Thyroid gland (tissue), 4 donors: ENCODE measurements around the gene PPIL6.

Experiments used
- POLR2A ChIP-seq, 2 donors: fragments of 450-650 bp; IDR thresholded peaks; one replicate each; pipeline ENCODE4 v1.6.1; 2017; ENCODE audit warnings: antibody characterized with exemption in 2 of 2, mild to moderate bottlenecking in 2 of 2, moderate library complexity in 1 of 2
- TF ChIP-seq, protein P1 (sequence below), 6 experiments: fragments of 200-600 bp in 3 of 6; fragments of 450-650 bp in 3 of 6; sonication (generic) in 3 of 6; IDR thresholded peaks; one replicate each; pipeline ENCODE4 v1.5.1; 2016 to 2019; ENCODE audit warnings: antibody characterized with exemption in 6 of 6, mild to moderate bottlenecking in 2 of 6, inconsistent platforms in 1 of 6, moderate library complexity in 1 of 6

DNA sequence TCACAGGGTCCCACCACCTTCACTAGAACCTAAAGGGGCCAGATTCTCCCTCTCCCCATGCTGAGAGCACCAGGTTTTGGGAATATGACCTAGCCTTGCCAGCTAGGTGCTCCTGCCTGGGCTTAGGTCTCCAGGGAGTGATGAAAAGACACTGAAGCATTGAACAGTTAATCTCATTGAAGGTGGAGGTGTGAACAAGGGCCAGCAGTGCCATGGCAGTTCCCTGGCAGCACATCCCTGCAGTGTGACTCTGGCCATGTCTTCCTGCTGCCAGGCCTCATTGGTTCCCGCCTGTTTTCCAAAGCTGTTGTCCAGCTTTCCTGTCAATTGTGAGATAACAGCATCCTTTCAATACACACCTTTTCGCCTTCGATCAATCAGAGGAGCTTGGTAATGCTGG is 10.9 kb downstream of the PPIL6 start:
- TF ChIP-seq, protein P1, sequence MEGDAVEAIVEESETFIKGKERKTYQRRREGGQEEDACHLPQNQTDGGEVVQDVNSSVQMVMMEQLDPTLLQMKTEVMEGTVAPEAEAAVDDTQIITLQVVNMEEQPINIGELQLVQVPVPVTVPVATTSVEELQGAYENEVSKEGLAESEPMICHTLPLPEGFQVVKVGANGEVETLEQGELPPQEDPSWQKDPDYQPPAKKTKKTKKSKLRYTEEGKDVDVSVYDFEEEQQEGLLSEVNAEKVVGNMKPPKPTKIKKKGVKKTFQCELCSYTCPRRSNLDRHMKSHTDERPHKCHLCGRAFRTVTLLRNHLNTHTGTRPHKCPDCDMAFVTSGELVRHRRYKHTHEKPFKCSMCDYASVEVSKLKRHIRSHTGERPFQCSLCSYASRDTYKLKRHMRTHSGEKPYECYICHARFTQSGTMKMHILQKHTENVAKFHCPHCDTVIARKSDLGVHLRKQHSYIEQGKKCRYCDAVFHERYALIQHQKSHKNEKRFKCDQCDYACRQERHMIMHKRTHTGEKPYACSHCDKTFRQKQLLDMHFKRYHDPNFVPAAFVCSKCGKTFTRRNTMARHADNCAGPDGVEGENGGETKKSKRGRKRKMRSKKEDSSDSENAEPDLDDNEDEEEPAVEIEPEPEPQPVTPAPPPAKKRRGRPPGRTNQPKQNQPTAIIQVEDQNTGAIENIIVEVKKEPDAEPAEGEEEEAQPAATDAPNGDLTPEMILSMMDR (IDR thresholded peaks at IDR 0.05): no peak
- no peak for TF ChIP-seq POLR2A (IDR thresholded peaks at IDR 0.05)
